IMR-90 (cell line): ENCODE results near the gene OR6V1. TPM values are rescaled to one million over a fixed set of nuclear protein-coding genes. Genes with fewer than 3 reads are reported as not detected.

Experiments
- ATAC-seq: fragments of 200-7000 bp; cut with Tn5 transposase; 2 replicates; pipeline ENCODE4 v1.9.1; 2020; ENCODE audit warnings: low read depth, mild to moderate bottlenecking, moderate library complexity
- BruUV-seq: library from RNA; stranded (reverse); fragments of 400-500 nt; replicated peaks from 2 replicates; lab custom pipeline; 2021; lab: Mats Ljungman, UMichigan
- CTCF ChIA-PET: fragments of 300-600 bp; formaldehyde crosslinking; extraction: SDS; loops from one replicate; lab custom pipeline; 2021; ENCODE audit warnings: antibody characterized with exemption; lab: Yijun Ruan, JAX
- POLR2A ChIA-PET: fragments of 300-600 bp; sonication (Branson Sonifier 250); formaldehyde crosslinking; loops from one replicate; lab custom pipeline; 2022; ENCODE audit warnings: antibody characterized with exemption; ENCODE audit not compliant: unreplicated experiment; lab: Charles Lee
- DNase-seq: peaks from one replicate; pipeline ENCODE4 v3.0.0; 2013
- H2AFZ ChIP-seq: replicated peaks from 2 replicates; pipeline ENCODE3; 2013; ENCODE audit warnings: low read length, mild to moderate bottlenecking; ENCODE audit not compliant: poor library complexity
- H2AK5ac ChIP-seq: 2 replicates; pipeline ENCODE4 v1.6.1; 2013; ENCODE audit warnings: low read depth, low read length, inconsistent platforms
- H2AK9ac ChIP-seq: replicated peaks from 2 replicates; pipeline ENCODE3; 2013; ENCODE audit warnings: mild to moderate bottlenecking, low read depth, low read length, moderate library complexity; ENCODE audit not compliant: poor library complexity
- H2BK120ac ChIP-seq: 2 replicates; pipeline ENCODE4 v1.6.1; 2013; ENCODE audit warnings: low read depth, low read length, inconsistent platforms
- H2BK15ac ChIP-seq: 3 replicates; pipeline ENCODE4 v1.6.1; 2013; ENCODE audit warnings: low read depth, low read length, inconsistent platforms
- H2BK20ac ChIP-seq: 2 replicates; pipeline ENCODE4 v1.6.1; 2013; ENCODE audit warnings: low read depth, mild to moderate bottlenecking, inconsistent platforms, low read length, moderate library complexity
- H2BK5ac ChIP-seq: 2 replicates; pipeline ENCODE4 v1.6.1; 2013; ENCODE audit warnings: mild to moderate bottlenecking, low read depth, low read length, inconsistent platforms; ENCODE audit not compliant: poor library complexity, severe bottlenecking
- H3K14ac ChIP-seq: replicated peaks from 2 replicates; pipeline ENCODE4 v1.6.1; 2013; ENCODE audit warnings: low read depth, low read length, inconsistent platforms
- H3K18ac ChIP-seq: 2 replicates; pipeline ENCODE4 v1.6.1; 2013; ENCODE audit warnings: low read depth, low read length, control low read depth
- H3K23ac ChIP-seq: 2 replicates; pipeline ENCODE4 v1.6.1; 2013; ENCODE audit warnings: low read depth, low read length, inconsistent platforms
- H3K27ac ChIP-seq: 2 replicates; pipeline ENCODE4 v1.5.1; 2013; ENCODE audit warnings: mild to moderate bottlenecking, control low read depth, low read length; ENCODE audit not compliant: insufficient read depth
- H3K27me3 ChIP-seq: 2 replicates; pipeline ENCODE4 v1.6.1; 2013; ENCODE audit warnings: low read length; ENCODE audit not compliant: control insufficient read depth, insufficient read depth
- H3K36me3 ChIP-seq: 2 replicates; pipeline ENCODE4 v1.6.1; 2013; ENCODE audit warnings: low read length, mixed read lengths; ENCODE audit not compliant: control insufficient read depth, insufficient read depth
- H3K4ac ChIP-seq: 2 replicates; pipeline ENCODE4 v1.6.1; 2013; ENCODE audit warnings: low read depth, low read length, inconsistent platforms
- H3K4me1 ChIP-seq: 2 replicates; pipeline ENCODE4 v1.6.1; 2013; ENCODE audit warnings: low read length, mixed read lengths; ENCODE audit not compliant: control insufficient read depth, insufficient read depth
- H3K4me2 ChIP-seq: 2 replicates; pipeline ENCODE4 v1.6.1; 2013; ENCODE audit warnings: low read depth, mild to moderate bottlenecking, control low read depth, low read length, moderate library complexity
- H3K4me3 ChIP-seq: 2 replicates; pipeline ENCODE4 v1.5.1; 2013; ENCODE audit warnings: low read depth, mild to moderate bottlenecking, control low read depth, low read length, moderate library complexity; ENCODE audit not compliant: insufficient read depth
- H3K56ac ChIP-seq: 2 replicates; pipeline ENCODE4 v1.6.1; 2013; ENCODE audit warnings: low read length, inconsistent platforms; ENCODE audit not compliant: insufficient read depth; ENCODE audit errors: extremely low read depth
- H3K79me1 ChIP-seq, 2 experiments: 2 replicates each; pipeline ENCODE4 v1.6.1; 2013; ENCODE audit warnings: low read length in 2 of 2, inconsistent platforms in 1 of 2, low read depth in 1 of 2
- H3K9ac ChIP-seq: 2 replicates; pipeline ENCODE4 v1.6.1; 2013; ENCODE audit warnings: low read depth, low read length, control low read depth
- H3K9me1 ChIP-seq: 2 replicates; pipeline ENCODE4 v1.6.1; 2013; ENCODE audit warnings: low read length, inconsistent platforms; ENCODE audit not compliant: insufficient read depth
- H3K9me3 ChIP-seq: 2 replicates; pipeline ENCODE4 v1.6.1; 2013; ENCODE audit warnings: low read length; ENCODE audit not compliant: control insufficient read depth, insufficient read depth
- H4K20me1 ChIP-seq: 2 replicates; pipeline ENCODE4 v1.6.1; 2013; ENCODE audit warnings: low read length, inconsistent platforms; ENCODE audit not compliant: insufficient read depth
- H4K5ac ChIP-seq: 2 replicates; pipeline ENCODE4 v1.6.1; 2013; ENCODE audit warnings: mild to moderate bottlenecking, low read depth, low read length, control low read depth
- H4K8ac ChIP-seq, 2 experiments: 2 replicates each; pipeline ENCODE4 v1.6.1; 2013; ENCODE audit warnings: low read depth in 2 of 2, low read length in 2 of 2, control low read depth in 1 of 2, inconsistent platforms in 1 of 2
- H4K91ac ChIP-seq: 2 replicates; pipeline ENCODE4 v1.6.1; 2013; ENCODE audit warnings: low read depth, low read length, inconsistent platforms; ENCODE audit not compliant: insufficient read depth
- BHLHE40 ChIP-seq: fragments of 150-350 bp; IDR thresholded peaks from 2 replicates; pipeline ENCODE4 v1.6.1; 2016; ENCODE audit warnings: mild to moderate bottlenecking, low read depth, low read length
- CEBPB ChIP-seq: IDR thresholded peaks from 2 replicates; pipeline ENCODE4 v1.6.1; 2012; ENCODE audit warnings: low read depth, low read length, improper control_type of control experiment
- CHD1 ChIP-seq: IDR thresholded peaks from 2 replicates; pipeline ENCODE4 v1.6.1; 2012; ENCODE audit warnings: low read depth, low read length, improper control_type of control experiment
- FOS ChIP-seq: fragments of 150-350 bp; IDR thresholded peaks from 2 replicates; pipeline ENCODE4 v1.6.1; 2016; ENCODE audit warnings: low read depth, low read length
- MAFK ChIP-seq: IDR thresholded peaks from 2 replicates; pipeline ENCODE4 v1.6.1; 2012; ENCODE audit warnings: low read depth, low read length, improper control_type of control experiment
- MAZ ChIP-seq: IDR thresholded peaks from 2 replicates; pipeline ENCODE4 v1.6.1; 2012; ENCODE audit warnings: low read depth, mild to moderate bottlenecking, low read length, improper control_type of control experiment, moderate library complexity, borderline replicate concordance
- MXI1 ChIP-seq: IDR thresholded peaks from 2 replicates; pipeline ENCODE4 v1.6.1; 2012; ENCODE audit warnings: low read depth, mild to moderate bottlenecking, low read length, moderate library complexity, borderline replicate concordance
- NFE2L2 ChIP-seq: fragments of 150-350 bp; IDR thresholded peaks from 2 replicates; pipeline ENCODE4 v1.6.1; 2016; ENCODE audit warnings: low read depth, mild to moderate bottlenecking, low read length
- POLR2A ChIP-seq: IDR thresholded peaks from 2 replicates; pipeline ENCODE4 v1.6.1; 2012; ENCODE audit warnings: mild to moderate bottlenecking, low read depth, low read length
- RAD21 ChIP-seq: IDR thresholded peaks from 2 replicates; pipeline ENCODE4 v1.6.1; 2012; ENCODE audit warnings: low read length, improper control_type of control experiment
- RCOR1 ChIP-seq: IDR thresholded peaks from 2 replicates; pipeline ENCODE4 v1.6.1; 2012; ENCODE audit warnings: mild to moderate bottlenecking, low read length, improper control_type of control experiment; ENCODE audit not compliant: insufficient replicate concordance
- RFX5 ChIP-seq: IDR thresholded peaks from 2 replicates; pipeline ENCODE4 v1.8.0; 2012; ENCODE audit warnings: low read depth, mild to moderate bottlenecking, low read length, moderate library complexity
- SMC3 ChIP-seq: fragments of 150-350 bp; IDR thresholded peaks from 2 replicates; pipeline ENCODE4 v1.6.1; 2016; ENCODE audit warnings: low read depth, mild to moderate bottlenecking, antibody characterized with exemption, low read length, moderate library complexity
- dilution Hi-C: fragments of 300-500 bp; cut with HindIII; formaldehyde crosslinking; loops from one replicate; pipeline ENCODE4 v1.14.3; 2018; ENCODE audit warnings: low sequenced_read_pairs; ENCODE audit not compliant: unreplicated experiment
- in situ Hi-C: fragments of 300-500 bp; cut with MboI; formaldehyde crosslinking; loops from 3 replicates; pipeline ENCODE4 v1.14.3; 2019; ENCODE audit warnings: low sequenced_read_pairs, inconsistent platforms, mixed read lengths
- intact Hi-C: fragments of 100-400 bp; cut with micrococcal nuclease; formaldehyde crosslinking; loops from 2 replicates; pipeline ENCODE4 v1.10.0; 2022
- polyA plus RNA-seq, 3 experiments: library from polyadenylated mRNA; depleted of rRNA; stranded (reverse); fragments of >200 nt; gene quantifications; 2 replicates each; pipeline ENCODE4 v1.2.3, GENCODE V29; 2012; ENCODE audit warnings: low replicate concordance in 1 of 3
- total RNA-seq: library from RNA; depleted of rRNA; stranded (reverse); fragments of >200 nt; gene quantifications from 2 replicates; pipeline ENCODE4 v1.2.3, GENCODE V29; 2012
- TF ChIP-seq, protein P1 (sequence below): fragments of 150-350 bp; IDR thresholded peaks from 2 replicates; pipeline ENCODE4 v1.6.1; 2017; ENCODE audit warnings: mild to moderate bottlenecking, antibody characterized with exemption, low read length, low read depth
- TF ChIP-seq, protein P2 (sequence below): conservative IDR thresholded peaks from 2 replicates; pipeline ENCODE4 v1.5.1; 2012; ENCODE audit warnings: mild to moderate bottlenecking, low read depth, low read length, improper control_type of control experiment
- TF ChIP-seq, protein P3 (sequence below): fragments of 150-350 bp; IDR thresholded peaks from 2 replicates; pipeline ENCODE4 v1.6.1; 2016; ENCODE audit warnings: low read depth, mild to moderate bottlenecking, low read length, moderate library complexity, borderline replicate concordance

Gene OR6V1
- total and polyA plus RNA-seq, 2 of the 4 experiments (the other 2 are of a cell fraction): not detected

DNA sequence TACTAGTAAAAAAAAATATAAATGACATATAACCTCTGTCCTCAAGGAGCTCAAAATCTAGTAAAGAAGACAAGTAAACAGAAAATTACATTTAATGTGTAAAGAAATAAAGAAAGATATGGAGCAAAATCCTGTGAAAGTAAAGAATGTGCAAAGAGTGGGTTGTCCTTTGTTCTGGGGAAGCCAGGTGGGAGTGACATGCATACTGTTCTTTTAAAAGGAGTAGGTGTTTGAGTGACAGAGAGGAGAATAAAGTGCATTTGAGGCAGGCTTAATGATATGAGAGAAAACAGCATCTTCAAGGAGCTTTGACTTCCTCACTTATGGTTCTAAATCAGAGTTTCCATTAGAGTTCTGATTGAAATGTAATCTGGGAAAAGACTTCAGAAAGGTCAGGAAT lies 22.0 kb downstream of the OR6V1 start:
- no peaks in the 10 kb centered on the region for H3K79me1 ChIP-seq
- no peak overlapping the region for H2BK5ac ChIP-seq
- no peak for TF ChIP-seq CEBPB
- TF ChIP-seq, protein P1, sequence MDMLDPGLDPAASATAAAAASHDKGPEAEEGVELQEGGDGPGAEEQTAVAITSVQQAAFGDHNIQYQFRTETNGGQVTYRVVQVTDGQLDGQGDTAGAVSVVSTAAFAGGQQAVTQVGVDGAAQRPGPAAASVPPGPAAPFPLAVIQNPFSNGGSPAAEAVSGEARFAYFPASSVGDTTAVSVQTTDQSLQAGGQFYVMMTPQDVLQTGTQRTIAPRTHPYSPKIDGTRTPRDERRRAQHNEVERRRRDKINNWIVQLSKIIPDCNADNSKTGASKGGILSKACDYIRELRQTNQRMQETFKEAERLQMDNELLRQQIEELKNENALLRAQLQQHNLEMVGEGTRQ: no peak
- TF ChIP-seq RFX5: no peak
- TF ChIP-seq, protein P2, sequence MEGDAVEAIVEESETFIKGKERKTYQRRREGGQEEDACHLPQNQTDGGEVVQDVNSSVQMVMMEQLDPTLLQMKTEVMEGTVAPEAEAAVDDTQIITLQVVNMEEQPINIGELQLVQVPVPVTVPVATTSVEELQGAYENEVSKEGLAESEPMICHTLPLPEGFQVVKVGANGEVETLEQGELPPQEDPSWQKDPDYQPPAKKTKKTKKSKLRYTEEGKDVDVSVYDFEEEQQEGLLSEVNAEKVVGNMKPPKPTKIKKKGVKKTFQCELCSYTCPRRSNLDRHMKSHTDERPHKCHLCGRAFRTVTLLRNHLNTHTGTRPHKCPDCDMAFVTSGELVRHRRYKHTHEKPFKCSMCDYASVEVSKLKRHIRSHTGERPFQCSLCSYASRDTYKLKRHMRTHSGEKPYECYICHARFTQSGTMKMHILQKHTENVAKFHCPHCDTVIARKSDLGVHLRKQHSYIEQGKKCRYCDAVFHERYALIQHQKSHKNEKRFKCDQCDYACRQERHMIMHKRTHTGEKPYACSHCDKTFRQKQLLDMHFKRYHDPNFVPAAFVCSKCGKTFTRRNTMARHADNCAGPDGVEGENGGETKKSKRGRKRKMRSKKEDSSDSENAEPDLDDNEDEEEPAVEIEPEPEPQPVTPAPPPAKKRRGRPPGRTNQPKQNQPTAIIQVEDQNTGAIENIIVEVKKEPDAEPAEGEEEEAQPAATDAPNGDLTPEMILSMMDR: no peak
- no peak for TF ChIP-seq MAFK
- no peak for TF ChIP-seq MXI1
- TF ChIP-seq BHLHE40: no peak
- no peak for TF ChIP-seq POLR2A
- no peak for TF ChIP-seq MAZ
- TF ChIP-seq SMC3: no peak
- TF ChIP-seq CHD1: no peak
- TF ChIP-seq, protein P3, sequence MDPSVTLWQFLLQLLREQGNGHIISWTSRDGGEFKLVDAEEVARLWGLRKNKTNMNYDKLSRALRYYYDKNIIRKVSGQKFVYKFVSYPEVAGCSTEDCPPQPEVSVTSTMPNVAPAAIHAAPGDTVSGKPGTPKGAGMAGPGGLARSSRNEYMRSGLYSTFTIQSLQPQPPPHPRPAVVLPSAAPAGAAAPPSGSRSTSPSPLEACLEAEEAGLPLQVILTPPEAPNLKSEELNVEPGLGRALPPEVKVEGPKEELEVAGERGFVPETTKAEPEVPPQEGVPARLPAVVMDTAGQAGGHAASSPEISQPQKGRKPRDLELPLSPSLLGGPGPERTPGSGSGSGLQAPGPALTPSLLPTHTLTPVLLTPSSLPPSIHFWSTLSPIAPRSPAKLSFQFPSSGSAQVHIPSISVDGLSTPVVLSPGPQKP: no peak
- no peak for TF ChIP-seq RAD21
- TF ChIP-seq NFE2L2: no peak
- no peak for TF ChIP-seq FOS
- no peak for TF ChIP-seq RCOR1
- no peak overlapping the region for H3K27ac ChIP-seq
- H3K4ac ChIP-seq: no peak overlapping the region
- no peaks in the 10 kb centered on the region for H4K20me1 ChIP-seq
- BruUV-seq: no TSS peak
- H3K9me3 ChIP-seq: peaks cover 9% of the 10 kb centered on the region
- no peaks in the 10 kb centered on the region for H3K4me1 ChIP-seq
- H4K91ac ChIP-seq: no peak overlapping the region
- H2AK5ac ChIP-seq: no peak overlapping the region
- no peak overlapping the region for H2BK15ac ChIP-seq
- H2BK120ac ChIP-seq: no peak overlapping the region
- DNase-seq (no peak), ATAC-seq (no peak)
- no peak overlapping the region for H3K9ac ChIP-seq
- H4K5ac ChIP-seq: no peak overlapping the region
- no peak overlapping the region for H2AK9ac ChIP-seq
- H2BK20ac ChIP-seq: no peak overlapping the region
- H3K27me3 ChIP-seq: no peaks in the 10 kb centered on the region
- dilution Hi-C loops: no loop called here
- intact Hi-C loops: no loop called here
- ChIA-PET POLR2A (no interaction called here), CTCF (no interaction called here)
- no peak overlapping the region for H3K23ac ChIP-seq
- H3K56ac ChIP-seq: no peak overlapping the region
- no peak overlapping the region for H3K4me2 ChIP-seq
- no peak overlapping the region for H3K18ac ChIP-seq
- no peak overlapping the region for H3K14ac ChIP-seq
- no peaks in the 10 kb centered on the region for H3K9me1 ChIP-seq
- no peak overlapping the region for H2AFZ ChIP-seq
- no peaks in the 10 kb centered on the region for H3K36me3 ChIP-seq
- H4K8ac ChIP-seq: no peak overlapping the region
- in situ Hi-C loops: no loop called here
- H3K4me3 ChIP-seq: no peak overlapping the region
